SK-N-SH treated with all-trans-retinoic acid at 6 μM for 48 hours (cell line): ENCODE data around the gene LRRC42.

Experiments
- ARNTL ChIP-seq: fragments of 450-650 bp; formaldehyde crosslinking; IDR thresholded peaks from 2 replicates; pipeline ENCODE4 v1.5.0; 2020; ENCODE audit warnings: low read depth, mild to moderate bottlenecking, moderate library complexity, borderline replicate concordance
- BACH2 ChIP-seq: fragments of 250-450 bp; sonication (Bioruptor Pico); IDR thresholded peaks from 2 replicates; pipeline ENCODE4 v1.9.0; 2021; ENCODE audit warnings: mild to moderate bottlenecking, borderline replicate concordance
- GLIS3 ChIP-seq: fragments of 250-450 bp; sonication (Bioruptor Pico); IDR thresholded peaks from 2 replicates; pipeline ENCODE4 v1.5.0; 2020; ENCODE audit warnings: mild to moderate bottlenecking, moderate library complexity
- OSR1 ChIP-seq: fragments of 250-450 bp; sonication (Bioruptor Pico); IDR thresholded peaks from 2 replicates; pipeline ENCODE4 v1.8.0; 2022; ENCODE audit warnings: moderate library complexity, mild to moderate bottlenecking, inconsistent platforms
- ZFP3 ChIP-seq: fragments of 250-450 bp; sonication (Bioruptor Pico); IDR thresholded peaks from 2 replicates; pipeline ENCODE4 v1.5.0; 2020; ENCODE audit warnings: mild to moderate bottlenecking, moderate library complexity
- ZFP30 ChIP-seq: fragments of 450-650 bp; formaldehyde crosslinking; IDR thresholded peaks from 2 replicates; pipeline ENCODE4 v1.5.0; 2022; ENCODE audit warnings: mild to moderate bottlenecking, moderate library complexity
- ZNF565 ChIP-seq: fragments of 450-650 bp; formaldehyde crosslinking; conservative IDR thresholded peaks from 2 replicates; pipeline ENCODE4 v1.5.0; 2020; ENCODE audit warnings: low read depth, mild to moderate bottlenecking, moderate library complexity

DNA sequence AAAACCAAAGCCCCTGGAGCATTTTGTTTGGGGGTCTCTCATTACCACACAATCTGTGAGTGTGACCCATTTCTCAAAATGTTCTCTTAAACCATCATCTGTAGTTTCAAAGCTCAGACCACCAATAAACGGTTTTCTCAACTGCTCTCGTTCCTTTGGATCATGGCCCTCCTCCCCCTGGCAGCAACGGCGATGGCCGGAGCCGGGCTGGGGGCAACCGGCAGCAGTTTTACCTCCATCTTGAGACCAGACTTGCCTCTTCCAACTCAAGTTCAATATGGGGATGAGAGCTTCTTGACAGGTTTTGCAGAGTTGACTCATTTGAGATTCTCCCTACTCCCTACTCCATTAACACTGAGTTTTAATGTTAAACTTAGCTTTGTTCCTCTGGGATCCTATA is 29.7 kb downstream of the LRRC42 start:
- TF ChIP-seq OSR1 (CRISPR knock-in tag), result no peak
- TF ChIP-seq ARNTL (CRISPR knock-in tag), result no peak
- no peak for TF ChIP-seq ZFP3 (CRISPR knock-in tag)
- no peak for TF ChIP-seq ZFP30 (CRISPR knock-in tag)
- TF ChIP-seq BACH2 (CRISPR knock-in tag), result no peak
- TF ChIP-seq ZNF565 (CRISPR knock-in tag), result no peak
- no peak for TF ChIP-seq GLIS3 (CRISPR knock-in tag)
